HCT116 (cell line): Measurements from ENCODE around the gene COPZ1. TPM values are rescaled to one million over a fixed set of nuclear protein-coding genes. Genes with fewer than 3 reads are reported as not detected.

Source experiments
- ATAC-seq: fragments of 200-7000 bp; cut with Tn5 transposase; 2 replicates; pipeline ENCODE4 v1.9.1; 2020; ENCODE audit warnings: mild to moderate bottlenecking, moderate library complexity
- BruUV-seq: library from RNA; stranded (reverse); fragments of 400-500 nt; replicated peaks from 2 replicates; lab custom pipeline; 2021; lab: Mats Ljungman, UMichigan
- CTCF ChIA-PET: fragments of 300-600 bp; sonication (Branson Sonifier 250); formaldehyde crosslinking; loops from one replicate; lab custom pipeline; 2021; ENCODE audit warnings: antibody characterized with exemption; lab: Charles Lee
- POLR2A ChIA-PET: fragments of 300-600, 350-600 bp; sonication (Branson Sonifier 250); formaldehyde crosslinking; loops from one replicate; lab custom pipeline; 2021; ENCODE audit warnings: antibody characterized with exemption; lab: Charles Lee
- RAD21 ChIA-PET, 2 experiments: fragments of 300-600 bp; sonication (Branson Sonifier 250); formaldehyde crosslinking; loops; one replicate each; lab custom pipeline; 2023; ENCODE audit warnings: low total read pairs in 2 of 2; ENCODE audit not compliant: uncharacterized antibody in 2 of 2, unreplicated experiment in 2 of 2, low non-redundant PET in 1 of 2; lab: Charles Lee
- DNase-seq: peaks from one replicate; pipeline ENCODE4 v3.0.0-alpha.2; 2010; ENCODE audit warnings: low read depth, low spot score
- H2AFZ ChIP-seq: fragments of 200-600 bp; shearing (Covaris generic), sonication (generic); 2 replicates; pipeline ENCODE4 v1.6.1; 2017; ENCODE audit warnings: low read depth, mixed run types, mixed read lengths, antibody characterized with exemption, low read length; ENCODE audit not compliant: poor library complexity, severe bottlenecking
- H3K27ac ChIP-seq: 2 replicates; pipeline ENCODE4 v1.5.1; 2012; ENCODE audit warnings: low read depth, low read length
- H3K27me3 ChIP-seq: fragments of 200-600 bp; sonication (generic); 2 replicates; pipeline ENCODE4 v1.6.1; 2016; ENCODE audit warnings: mixed run types, low read length, mixed read lengths; ENCODE audit not compliant: insufficient read depth
- H3K36me3 ChIP-seq, 2 experiments: fragments of 200-500 bp in 1 of 2; fragments of 200-600 bp in 1 of 2; sonication (Bioruptor generic) in 1 of 2; sonication (generic) in 1 of 2; 2 replicates each; pipeline versions ENCODE4 v1.5.1 to v1.6.1; 2014 to 2016; ENCODE audit warnings: low read length in 2 of 2, inconsistent platforms in 1 of 2, mixed read lengths in 1 of 2, mixed run types in 1 of 2; ENCODE audit not compliant: insufficient read depth in 2 of 2, control insufficient read depth in 1 of 2
- H3K4me1 ChIP-seq, 2 experiments: fragments of 200-600 bp in 1 of 2; sonication (generic) in 1 of 2; 2 replicates each; pipeline versions ENCODE4 v1.5.1 to v1.6.1; 2012 to 2017; ENCODE audit warnings: low read length in 2 of 2, inconsistent platforms in 1 of 2, mild to moderate bottlenecking in 1 of 2, mixed read lengths in 1 of 2, mixed run types in 1 of 2, moderate library complexity in 1 of 2; ENCODE audit not compliant: insufficient read depth in 2 of 2, control insufficient read depth in 1 of 2
- H3K4me2 ChIP-seq: fragments of 200-600 bp; sonication (generic); 2 replicates; pipeline ENCODE4 v1.6.1; 2017; ENCODE audit warnings: mixed run types, low read length, mixed read lengths
- H3K4me3 ChIP-seq, 2 experiments: fragments of 200-600 bp in 1 of 2; sonication (generic) in 1 of 2; replicated peaks in 1 of 2; 2 replicates each; pipeline ENCODE4 v1.5.1; 2011 to 2016; ENCODE audit warnings: low read length in 2 of 2, control low read depth in 1 of 2, low read depth in 1 of 2, mild to moderate bottlenecking in 1 of 2, mixed read lengths in 1 of 2, mixed run types in 1 of 2
- H3K79me2 ChIP-seq: fragments of 200-600 bp; sonication (generic); 2 replicates; pipeline ENCODE4 v1.6.1; 2017; ENCODE audit warnings: mild to moderate bottlenecking, mixed run types, low read length, moderate library complexity, mixed read lengths; ENCODE audit not compliant: insufficient read depth
- H3K9ac ChIP-seq: fragments of 200-600 bp; sonication (generic); 2 replicates; pipeline ENCODE4 v1.6.1; 2016; ENCODE audit warnings: low read length, mixed read lengths
- H3K9me2 ChIP-seq: fragments of 200-600 bp; sonication (generic), shearing (Covaris generic); 2 replicates; pipeline ENCODE4 v1.6.1; 2017; ENCODE audit warnings: mixed run types, mild to moderate bottlenecking, moderate library complexity; ENCODE audit not compliant: insufficient read depth
- H3K9me3 ChIP-seq, 2 experiments: fragments of 200-500 bp in 1 of 2; fragments of 200-600 bp in 1 of 2; sonication (Bioruptor generic) in 1 of 2; sonication (generic) in 1 of 2; 2 replicates each; pipeline ENCODE4 v1.6.1; 2014 to 2017; ENCODE audit warnings: low read length in 2 of 2, mixed read lengths in 2 of 2, inconsistent platforms in 1 of 2, low read depth in 1 of 2, mild to moderate bottlenecking in 1 of 2, mixed run types in 1 of 2, moderate library complexity in 1 of 2; ENCODE audit not compliant: control insufficient read depth in 1 of 2, insufficient read depth in 1 of 2
- H4K20me1 ChIP-seq: fragments of 200-600 bp; sonication (generic), shearing (Covaris generic); 2 replicates; pipeline ENCODE4 v1.6.1; 2017; ENCODE audit warnings: mixed run types, mild to moderate bottlenecking, moderate library complexity; ENCODE audit not compliant: insufficient read depth
- CBX3 ChIP-seq: IDR thresholded peaks from 2 replicates; pipeline ENCODE4 v1.6.1; 2012; ENCODE audit warnings: low read depth
- CEBPB ChIP-seq: IDR thresholded peaks from 2 replicates; pipeline ENCODE4 v1.6.1; 2012; ENCODE audit warnings: low read depth
- EGR1 ChIP-seq: IDR thresholded peaks from 2 replicates; pipeline ENCODE4 v1.6.1; 2012; ENCODE audit warnings: low read depth
- EZH2phosphoT487 ChIP-seq: fragments of 200-600 bp; IDR thresholded peaks from 2 replicates; pipeline ENCODE4 v1.6.1; 2018; ENCODE audit warnings: antibody characterized with exemption, borderline replicate concordance
- MAX ChIP-seq: IDR thresholded peaks from 2 replicates; pipeline ENCODE4 v1.6.1; 2012
- RAD21 ChIP-seq: IDR thresholded peaks from 2 replicates; pipeline ENCODE4 v1.6.1; 2012; ENCODE audit warnings: low read depth, mild to moderate bottlenecking
- REST ChIP-seq: IDR thresholded peaks from 2 replicates; pipeline ENCODE4 v1.6.1; 2012; ENCODE audit warnings: low read depth
- SIN3A ChIP-seq: IDR thresholded peaks from 2 replicates; pipeline ENCODE4 v1.6.1; 2012; ENCODE audit warnings: low read depth
- TCF7L2 ChIP-seq: IDR thresholded peaks from 2 replicates; pipeline ENCODE4 v1.7.0; 2011; ENCODE audit warnings: borderline replicate concordance, inconsistent platforms; ENCODE audit not compliant: insufficient read depth, insufficient read length; ENCODE audit errors: extremely low read depth
- YY1 ChIP-seq: IDR thresholded peaks from 2 replicates; pipeline ENCODE4 v1.6.1; 2011; ENCODE audit warnings: low read length, low read depth, moderate library complexity, mild to moderate bottlenecking; ENCODE audit not compliant: insufficient replicate concordance; ENCODE audit errors: extremely low read depth
- ZFX ChIP-seq: fragments of 450-650 bp; IDR thresholded peaks from 2 replicates; pipeline ENCODE4 v1.6.1; 2017
- ZNF274 ChIP-seq: fragments of 200-500 bp; sonication (Bioruptor generic); IDR thresholded peaks from 2 replicates; pipeline ENCODE4 v1.6.1; 2014; ENCODE audit warnings: mild to moderate bottlenecking, low read depth, low read length, inconsistent platforms
- intact Hi-C: fragments of 100-400 bp; cut with micrococcal nuclease; formaldehyde crosslinking; loops from 2 replicates; pipeline ENCODE4 v1.10.0; 2022
- total RNA-seq: library from RNA; stranded (reverse); gene quantifications from one replicate; pipeline ENCODE4 v1.2.1, GENCODE V29; 2021; ENCODE audit not compliant: unreplicated experiment
- TF ChIP-seq, protein P1 (sequence below): IDR thresholded peaks from 2 replicates; pipeline ENCODE4 v1.6.1; 2011; ENCODE audit warnings: mild to moderate bottlenecking, low read length, moderate library complexity; ENCODE audit not compliant: insufficient replicate concordance; ENCODE audit errors: extremely low read depth
- TF ChIP-seq, protein P2 (sequence below), 3 experiments: fragments of 200-600 bp in 1 of 3; sonication (generic) in 1 of 3; IDR thresholded peaks in 2 of 3; conservative IDR thresholded peaks in 1 of 3; 2 replicates each; pipeline ENCODE4 v1.5.1; 2012 to 2017; ENCODE audit warnings: low read depth in 2 of 3, low read length in 2 of 3, antibody characterized with exemption in 1 of 3, borderline replicate concordance in 1 of 3, control low read depth in 1 of 3, mild to moderate bottlenecking in 1 of 3, mixed read lengths in 1 of 3, mixed run types in 1 of 3, moderate library complexity in 1 of 3; ENCODE audit not compliant: insufficient read depth in 1 of 3

The COPZ1 gene
- total RNA-seq, 1 experiment from 2014 or later: 191 TPM

GRCh38 chr12:54337854-54338650, 13.1 kb downstream of the COPZ1 start:
- Histone ChIP-seq H3K79me2 (peaks cover 89% of the 10 kb centered on the region), H3K9ac (no peak overlapping the region), H3K9me2 (no peaks in the 10 kb centered on the region)
- POLR2A ChIA-PET: interaction anchor here (2.2 to 2.6 kb wide), 2 partner anchors 10 to 13 kb away, joined by 8 to 20 read pairs; partner anchors contain the start of gene COPZ1
- no peak for TF ChIP-seq ZNF274
- no peak for TF ChIP-seq CBX3
- TF ChIP-seq EZH2phosphoT487: no peak
- TF ChIP-seq YY1: no peak
- no peak for TF ChIP-seq CEBPB
- no peak for TF ChIP-seq REST
- TF ChIP-seq SIN3A: no peak
- TF ChIP-seq MAX: no peak
- no peak for TF ChIP-seq TCF7L2
- TF ChIP-seq ZFX: no peak
- no peak for TF ChIP-seq EGR1
- TF ChIP-seq, protein P1, sequence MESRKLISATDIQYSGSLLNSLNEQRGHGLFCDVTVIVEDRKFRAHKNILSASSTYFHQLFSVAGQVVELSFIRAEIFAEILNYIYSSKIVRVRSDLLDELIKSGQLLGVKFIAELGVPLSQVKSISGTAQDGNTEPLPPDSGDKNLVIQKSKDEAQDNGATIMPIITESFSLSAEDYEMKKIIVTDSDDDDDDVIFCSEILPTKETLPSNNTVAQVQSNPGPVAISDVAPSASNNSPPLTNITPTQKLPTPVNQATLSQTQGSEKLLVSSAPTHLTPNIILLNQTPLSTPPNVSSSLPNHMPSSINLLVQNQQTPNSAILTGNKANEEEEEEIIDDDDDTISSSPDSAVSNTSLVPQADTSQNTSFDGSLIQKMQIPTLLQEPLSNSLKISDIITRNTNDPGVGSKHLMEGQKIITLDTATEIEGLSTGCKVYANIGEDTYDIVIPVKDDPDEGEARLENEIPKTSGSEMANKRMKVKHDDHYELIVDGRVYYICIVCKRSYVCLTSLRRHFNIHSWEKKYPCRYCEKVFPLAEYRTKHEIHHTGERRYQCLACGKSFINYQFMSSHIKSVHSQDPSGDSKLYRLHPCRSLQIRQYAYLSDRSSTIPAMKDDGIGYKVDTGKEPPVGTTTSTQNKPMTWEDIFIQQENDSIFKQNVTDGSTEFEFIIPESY: no peak
- TF ChIP-seq, protein P2, sequence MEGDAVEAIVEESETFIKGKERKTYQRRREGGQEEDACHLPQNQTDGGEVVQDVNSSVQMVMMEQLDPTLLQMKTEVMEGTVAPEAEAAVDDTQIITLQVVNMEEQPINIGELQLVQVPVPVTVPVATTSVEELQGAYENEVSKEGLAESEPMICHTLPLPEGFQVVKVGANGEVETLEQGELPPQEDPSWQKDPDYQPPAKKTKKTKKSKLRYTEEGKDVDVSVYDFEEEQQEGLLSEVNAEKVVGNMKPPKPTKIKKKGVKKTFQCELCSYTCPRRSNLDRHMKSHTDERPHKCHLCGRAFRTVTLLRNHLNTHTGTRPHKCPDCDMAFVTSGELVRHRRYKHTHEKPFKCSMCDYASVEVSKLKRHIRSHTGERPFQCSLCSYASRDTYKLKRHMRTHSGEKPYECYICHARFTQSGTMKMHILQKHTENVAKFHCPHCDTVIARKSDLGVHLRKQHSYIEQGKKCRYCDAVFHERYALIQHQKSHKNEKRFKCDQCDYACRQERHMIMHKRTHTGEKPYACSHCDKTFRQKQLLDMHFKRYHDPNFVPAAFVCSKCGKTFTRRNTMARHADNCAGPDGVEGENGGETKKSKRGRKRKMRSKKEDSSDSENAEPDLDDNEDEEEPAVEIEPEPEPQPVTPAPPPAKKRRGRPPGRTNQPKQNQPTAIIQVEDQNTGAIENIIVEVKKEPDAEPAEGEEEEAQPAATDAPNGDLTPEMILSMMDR (IDR thresholded peaks at IDR 0.05 in 2 of 3, conservative IDR thresholded peaks at IDR 0.05 in 1 of 3; ENCODE audit: borderline replicate concordance in 1 of 3, insufficient read depth in 1 of 3, low read depth in 2 of 3, low read length in 2 of 3): no peak
- no peak for TF ChIP-seq RAD21
- TF ChIP-seq, all 23 proteins: peak for 0
- Histone ChIP-seq H3K36me3 (peaks cover 20 to 28% of the 10 kb centered on the region in 2 experiments), H2AFZ (no peak overlapping the region), H3K4me3 (no peak overlapping the region), H4K20me1 (peaks cover 9% of the 10 kb centered on the region; the same call in 1 of the 2 replicates), H3K4me1 (peaks cover 4 to 9% of the 10 kb centered on the region in 2 experiments; a peak in 3 of 4 replicates), H3K27ac (no peak overlapping the region), H3K4me2 (no peak overlapping the region), H3K27me3 (no peaks in the 10 kb centered on the region), H3K9me3 (no peaks in the 10 kb centered on the region)
- ChIA-PET RAD21 (no interaction called here), CTCF (interaction anchor here (1.2 to 4.9 kb wide), 6 partner anchors 12 to 42 kb away, joined by 3 to 63 read pairs (median 10); partner anchors contain the start of genes COPZ1 and NFE2)
- no TSS peak for BruUV-seq
- no peak for ATAC-seq
- intact Hi-C loops: no loop called here
- DNase-seq: no peak
